NB4 (cell line): ENCODE measurements around the gene ABLIM2.

ENCODE experiments used
- DNase-seq: peaks from one replicate; pipeline ENCODE4 v3.0.0; 2010; ENCODE audit warnings: low read depth
- H3K4me3 ChIP-seq: one replicate; pipeline ENCODE4 v1.5.1; 2011; ENCODE audit warnings: mild to moderate bottlenecking, low read depth, low read length, moderate library complexity
- CTCF ChIP-seq: IDR thresholded peaks from one replicate; pipeline ENCODE4 v1.5.1; 2012; ENCODE audit warnings: low read depth, low read length
- MAX ChIP-seq: IDR thresholded peaks from 2 replicates; pipeline ENCODE4 v1.6.1; 2011; ENCODE audit warnings: low read depth, low read length
- MYC ChIP-seq: IDR thresholded peaks from 2 replicates; pipeline ENCODE4 v1.6.1; 2011; ENCODE audit warnings: low read depth, low read length
- POLR2A ChIP-seq: IDR thresholded peaks from 2 replicates; pipeline ENCODE4 v1.6.1; 2011; ENCODE audit warnings: mild to moderate bottlenecking; ENCODE audit not compliant: insufficient read length; ENCODE audit errors: extremely low read depth

Gene ABLIM2

GRCh38 chr4:8164687-8165086 is 6.1 kb upstream of the ABLIM2 start:
- H3K4me3 ChIP-seq: no peak overlapping the region
- DNase-seq: no peak
- TF ChIP-seq POLR2A: no peak
- no peak for TF ChIP-seq MAX
- TF ChIP-seq MYC: no peak
- no peak for TF ChIP-seq CTCF

- DNase-seq: no peak
- no peak for TF ChIP-seq MAX
- TF ChIP-seq POLR2A: no peak
- TF ChIP-seq CTCF: no peak
- no peak for TF ChIP-seq MYC
- H3K4me3 ChIP-seq: no peak overlapping the region
Measured at GRCh38 chr4:8164194-8164565, 5.6 kb upstream of the ABLIM2 start.

- H3K4me3 ChIP-seq: no peak overlapping the region
- TF ChIP-seq MAX: no peak
- no peak for TF ChIP-seq POLR2A
- TF ChIP-seq CTCF: no peak
- TF ChIP-seq MYC: no peak
- no peak for DNase-seq
Measured at GRCh38 chr4:8163436-8164193, 5.0 kb upstream of the ABLIM2 start.

DNA sequence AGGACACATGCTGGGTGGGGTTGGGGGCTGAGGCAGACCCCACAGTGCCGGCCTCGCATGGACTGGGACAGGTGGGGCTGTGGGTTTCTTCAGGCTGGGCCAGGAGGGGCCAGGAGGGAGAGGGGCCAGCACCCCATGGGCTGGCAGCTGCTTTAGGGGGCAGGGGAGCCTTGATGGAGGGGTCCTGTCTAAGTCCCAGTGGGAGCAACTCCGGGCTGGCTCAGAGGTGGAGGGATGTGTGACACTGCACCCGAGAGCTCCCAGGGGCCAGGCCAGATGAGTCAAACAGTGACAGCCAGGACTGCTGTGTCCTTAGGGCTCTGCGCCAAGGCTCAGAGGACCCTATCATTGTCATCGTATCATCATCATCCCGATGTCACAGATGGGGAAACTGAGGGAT is 4.4 kb upstream of the ABLIM2 start:
- TF ChIP-seq POLR2A: no peak
- TF ChIP-seq CTCF: no peak
- no peak for TF ChIP-seq MAX
- no peak for TF ChIP-seq MYC
- no peak for DNase-seq
- no peak overlapping the region for H3K4me3 ChIP-seq

- no peak overlapping the region for H3K4me3 ChIP-seq
- DNase-seq: no peak
Measured at GRCh38 chr4:8162625-8163024, 4.0 kb upstream of the ABLIM2 start.

More at GRCh38 chr4:8162625-8163024, 4.0 kb upstream of the ABLIM2 start:
- TF ChIP-seq CTCF (no peak), MAX (no peak), POLR2A (no peak), MYC (no peak)
